ENCODE data around the gene ZNF530. TPM values are rescaled to one million over a fixed set of nuclear protein-coding genes. Genes with fewer than 3 reads are reported as not detected.

ZNF530 gene
- total and polyA plus RNA-seq, 2 experiments from 2014 or later: 3.3 to 11.2 TPM

- DNase-seq (ENCODE audit: low spot score): peak; percentile 98
- TF ChIP-seq STAT1 (IDR thresholded peaks at IDR 0.05; ENCODE audit: unreplicated experiment): no peak
- TF ChIP-seq, protein P1, sequence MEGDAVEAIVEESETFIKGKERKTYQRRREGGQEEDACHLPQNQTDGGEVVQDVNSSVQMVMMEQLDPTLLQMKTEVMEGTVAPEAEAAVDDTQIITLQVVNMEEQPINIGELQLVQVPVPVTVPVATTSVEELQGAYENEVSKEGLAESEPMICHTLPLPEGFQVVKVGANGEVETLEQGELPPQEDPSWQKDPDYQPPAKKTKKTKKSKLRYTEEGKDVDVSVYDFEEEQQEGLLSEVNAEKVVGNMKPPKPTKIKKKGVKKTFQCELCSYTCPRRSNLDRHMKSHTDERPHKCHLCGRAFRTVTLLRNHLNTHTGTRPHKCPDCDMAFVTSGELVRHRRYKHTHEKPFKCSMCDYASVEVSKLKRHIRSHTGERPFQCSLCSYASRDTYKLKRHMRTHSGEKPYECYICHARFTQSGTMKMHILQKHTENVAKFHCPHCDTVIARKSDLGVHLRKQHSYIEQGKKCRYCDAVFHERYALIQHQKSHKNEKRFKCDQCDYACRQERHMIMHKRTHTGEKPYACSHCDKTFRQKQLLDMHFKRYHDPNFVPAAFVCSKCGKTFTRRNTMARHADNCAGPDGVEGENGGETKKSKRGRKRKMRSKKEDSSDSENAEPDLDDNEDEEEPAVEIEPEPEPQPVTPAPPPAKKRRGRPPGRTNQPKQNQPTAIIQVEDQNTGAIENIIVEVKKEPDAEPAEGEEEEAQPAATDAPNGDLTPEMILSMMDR (conservative IDR thresholded peaks at IDR 0.05; ENCODE audit: low read depth in 2 of 2): peak in 1 of 2 experiments; percentile 8; a peak in 1 of 4 replicates
- no peak for TF ChIP-seq ZNF462 (CRISPR knock-in tag; IDR thresholded peaks at IDR 0.05)
- TF ChIP-seq CREB1 (CRISPR knock-in tag; IDR thresholded peaks at IDR 0.05; ENCODE audit: low read depth): peak; percentile 77
- TF ChIP-seq ETS1 (IDR thresholded peaks at IDR 0.05): peak; percentile 83
- TF ChIP-seq ZNF331 (CRISPR knock-in tag; IDR thresholded peaks at IDR 0.05; ENCODE audit: low read depth): no peak
- no peak for TF ChIP-seq EZH2phosphoT487 (IDR thresholded peaks at IDR 0.05; ENCODE audit: unreplicated experiment)
- TF ChIP-seq POLR2AphosphoS5 (IDR thresholded peaks at IDR 0.05; ENCODE audit: low read depth): peak; percentile 82
- H3K4me3 Mint-ChIP-seq: peak within 1 kb of the TSS; percentile 84
- H4K20me1 ChIP-seq (replicated peaks; ENCODE audit: insufficient read depth): no peaks in the 10 kb centered on the region
- peaks cover 6% of the 10 kb centered on the region; the same call in 1 of the 2 replicates for H3K9me2 ChIP-seq (ENCODE audit: insufficient read depth)
- H3K4me3 ChIP-seq: peak within 1 kb of the TSS; percentile 98
- H3K27ac ChIP-seq (ENCODE audit: low read depth): no peak within 1 kb of the TSS
- peaks cover 5% of the 10 kb centered on the region for H3K27me3 Mint-ChIP-seq (ENCODE audit: insufficient read depth, low read depth, poor library complexity)
- peak within 1 kb of the TSS; percentile 66; the same call in 1 of the 2 replicates for H3K27ac Mint-ChIP-seq
- peak within 1 kb of the TSS; percentile 98 for H2AFZ ChIP-seq
- no peaks in the 10 kb centered on the region for H3K27me3 ChIP-seq (ENCODE audit: insufficient read depth)
- H3K4me2 ChIP-seq: peak within 1 kb of the TSS; percentile 99
- peaks cover 9% of the 10 kb centered on the region; the same call in 1 of the 2 replicates for H3K79me2 ChIP-seq (replicated peaks; ENCODE audit: insufficient read depth)
- peaks cover 7% of the 10 kb centered on the region for H3K4me1 ChIP-seq (ENCODE audit: insufficient read depth)
- H3K4me1 Mint-ChIP-seq: peaks cover 16% of the 10 kb centered on the region
- peaks cover 33% of the 10 kb centered on the region for H3K36me3 Mint-ChIP-seq (ENCODE audit: low read depth)
- peaks cover 12% of the 10 kb centered on the region for H3K36me3 ChIP-seq (ENCODE audit: insufficient read depth)
- peaks cover 11% of the 10 kb centered on the region for H3K9me3 Mint-ChIP-seq
- H3F3A ChIP-seq (replicated peaks; ENCODE audit: low read depth): no peaks in the 10 kb centered on the region
- ATAC-seq: peak; percentile 97
Observed at GRCh38 chr19:57632987-57633831, 33.5 kb downstream of the ZNF530 start, which contains the start of gene ZNF211. Gene ZNF211 (plus strand): TSS chr19:57633168. CDS start chr19:57633347, 179 bp downstream.

Data from GM23338 (cell line).